GM21367 (cell line): Measurements from ENCODE around the gene PPP1R12C.

Experiments used
- ATAC-seq: cut with Tn5 transposase; IDR thresholded peaks from one replicate; pipeline ENCODE4 v1.9.1; 2021; ENCODE audit not compliant: unreplicated experiment

The PPP1R12C gene

DNA sequence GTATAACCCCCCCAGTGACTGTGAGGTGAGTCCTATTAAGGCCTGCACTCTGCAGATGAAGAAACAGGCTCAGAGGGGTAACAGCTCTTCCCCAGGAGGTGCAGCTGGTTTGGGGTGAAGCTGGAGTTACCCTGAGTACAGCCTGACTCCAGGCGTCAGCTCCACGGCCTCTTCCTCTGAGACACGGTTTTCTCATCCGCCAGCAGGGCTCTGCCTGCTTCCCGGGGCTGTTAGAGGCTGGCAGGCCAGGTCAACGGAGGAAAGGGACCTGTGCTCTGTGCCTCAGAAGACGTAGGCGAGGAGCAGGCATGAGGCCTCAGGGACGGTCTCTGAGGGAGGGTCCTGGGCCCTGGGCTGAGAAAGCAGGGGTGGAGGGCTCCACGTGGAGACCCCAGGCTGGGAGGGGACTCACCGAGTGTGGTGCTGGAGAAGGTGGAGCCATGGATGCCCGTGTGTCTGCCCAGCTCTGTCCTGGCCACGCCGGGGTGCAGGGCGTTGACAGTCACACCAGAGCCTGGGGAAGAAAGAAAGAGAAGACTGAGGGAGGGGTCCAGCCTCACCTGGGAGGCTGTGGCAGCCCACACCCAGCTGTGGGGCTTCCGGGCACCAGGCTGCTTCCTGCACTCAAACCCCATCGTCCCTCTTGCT lies 70.3 kb downstream of the PPP1R12C start:
- no peak for ATAC-seq

- no peak for ATAC-seq
Observed at GRCh38 chr19:55044771-55045716, 72.4 kb downstream of the PPP1R12C start.

DNA sequence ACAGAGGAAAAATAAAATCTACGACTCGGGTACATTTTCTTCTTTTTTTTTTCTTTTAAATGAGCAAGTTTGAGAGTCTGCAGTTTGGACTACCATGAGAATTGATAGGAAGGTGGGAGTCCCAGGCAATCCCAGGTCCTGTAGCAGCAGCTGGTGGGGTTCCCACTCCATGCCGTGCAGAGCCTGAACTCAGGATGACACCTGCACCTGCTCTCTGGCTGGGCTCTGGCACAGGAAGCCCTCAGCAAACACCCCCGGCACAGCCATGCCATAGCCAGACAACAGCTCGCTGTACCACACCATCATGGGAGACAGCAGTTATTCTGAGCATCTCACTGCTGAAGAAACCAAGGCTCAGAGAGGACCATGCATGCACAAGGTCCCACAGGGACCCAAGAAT lies 73.2 kb downstream of the PPP1R12C start:
- no peak for ATAC-seq

GRCh38 chr19:55042688-55043087 lies 74.7 kb downstream of the PPP1R12C start:
- ATAC-seq = no peak

DNA sequence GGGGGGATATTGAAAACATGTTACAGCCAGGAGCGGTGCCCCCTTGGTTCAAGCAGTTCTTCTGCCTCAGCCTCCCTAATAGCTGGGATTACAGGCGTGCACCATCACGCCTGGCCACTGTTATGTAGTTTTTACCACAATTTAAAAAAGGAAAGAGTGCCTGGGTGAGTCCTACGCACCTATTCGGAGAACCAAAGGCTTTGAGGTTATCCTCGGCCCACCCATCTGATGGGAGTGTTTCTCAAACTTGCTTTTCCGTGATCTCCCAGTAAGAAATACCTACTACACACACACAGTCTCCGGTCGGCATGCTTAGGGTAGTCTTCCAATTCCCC lies 75.1 kb downstream of the PPP1R12C start:
- no peak for ATAC-seq

DNA sequence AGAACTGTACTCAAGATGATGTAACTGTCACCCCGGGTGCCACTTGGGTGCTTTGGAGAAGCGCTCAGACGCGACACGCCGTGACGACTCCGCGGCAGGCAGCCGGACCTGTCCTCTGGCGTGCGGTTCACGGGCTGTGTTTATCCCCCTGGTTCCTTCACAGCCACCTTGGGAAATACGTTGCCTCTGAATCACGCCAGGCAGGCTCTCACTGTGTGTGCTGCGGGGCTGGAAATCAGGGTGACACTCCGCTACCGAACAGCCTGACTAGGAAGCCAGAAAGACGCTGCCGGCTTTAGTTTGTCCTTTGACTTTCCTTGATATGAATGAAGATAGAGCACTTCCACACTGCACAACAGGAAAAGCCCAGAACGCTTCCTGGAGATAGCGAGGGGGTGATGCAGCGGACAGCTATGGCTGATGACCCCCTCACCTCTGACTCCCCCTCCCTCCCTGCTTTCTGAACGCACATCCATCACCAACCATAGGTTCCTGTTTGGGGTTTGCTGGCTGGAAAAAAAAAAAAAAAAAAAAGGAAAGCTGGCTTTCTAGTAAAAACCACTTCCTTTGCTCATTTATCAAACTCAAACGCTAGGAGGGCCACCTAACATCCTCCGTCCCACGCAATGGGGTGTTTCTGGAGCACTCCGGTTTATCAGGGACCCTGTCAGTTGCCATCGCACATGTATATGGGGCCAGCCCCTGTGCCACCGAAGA lies 75.7 kb downstream of the PPP1R12C start:
- ATAC-seq = no peak

GRCh38 chr19:55041244-55041626 lies 76.2 kb downstream of the PPP1R12C start:
- ATAC-seq = no peak
